T-cell (primary cell): ENCODE data around the gene MARF1. TPM values are rescaled to one million over a fixed set of nuclear protein-coding genes. Genes with fewer than 3 reads are reported as not detected.
"Not testable (repeated sequence)": the region's sequence is repeated elsewhere in the genome, so short reads cannot be mapped to it uniquely, and the experiment has no call there.

Experiments
- ATAC-seq, 4 experiments: fragments of 200-7000 bp in 3 of 4; fragments of 150-1000 bp in 1 of 4; cut with Tn5 transposase; replicated peaks in 1 of 4; 1 replicate in 3 of 4; 2 replicates in 1 of 4; pipeline ENCODE4 v1.10.0; 2021; ENCODE audit warnings: moderate library complexity in 3 of 4, mild to moderate bottlenecking in 2 of 4, moderate number of reproducible peaks in 1 of 4
- CTCF ChIA-PET, 2 donors: fragments of 300-600 bp; sonication (Branson Sonifier 250); formaldehyde crosslinking; loops; one replicate each; lab custom pipeline; 2022; ENCODE audit warnings: antibody characterized with exemption in 2 of 2; lab: Charles Lee
- POLR2A ChIA-PET, 2 donors: fragments of 300-600 bp; sonication (Branson Sonifier 250); formaldehyde crosslinking; loops; one replicate each; lab custom pipeline; 2022; ENCODE audit warnings: antibody characterized with exemption in 2 of 2; lab: Charles Lee
- DNase-seq, 35 experiments: peaks; one replicate each; pipeline versions ENCODE4 v3.0.0 to v3.0.0-alpha.2; 2013 to 2023
- H3K27ac ChIP-seq: one replicate; pipeline ENCODE4 v1.5.1; 2013; ENCODE audit warnings: low read length
- H3K27me3 ChIP-seq, 2 experiments: replicated peaks in 1 of 2; 1 replicate in 1 of 2; 2 replicates in 1 of 2; pipeline versions ENCODE4 v1.6.1 to v1.7.0; 2013; ENCODE audit warnings: low read length in 1 of 2, mixed read lengths in 1 of 2; ENCODE audit not compliant: control insufficient read depth in 2 of 2, insufficient read depth in 2 of 2; ENCODE audit errors: extremely low read depth in 1 of 2
- H3K36me3 ChIP-seq, 2 donors: 1 replicate in 1 of 2; 2 replicates in 1 of 2; pipeline versions ENCODE4 v1.6.1 to v1.7.0; 2013; ENCODE audit warnings: low read length in 1 of 2; ENCODE audit not compliant: control insufficient read depth in 2 of 2, insufficient read depth in 1 of 2; ENCODE audit errors: extremely low read depth in 1 of 2
- H3K4me1 ChIP-seq, 2 experiments: 1 replicate in 1 of 2; 2 replicates in 1 of 2; pipeline versions ENCODE4 v1.6.1 to v1.7.0; 2013; ENCODE audit warnings: low read length in 2 of 2, mixed read lengths in 1 of 2; ENCODE audit not compliant: insufficient read depth in 2 of 2, control insufficient read depth in 1 of 2; ENCODE audit errors: extremely low read depth in 1 of 2
- H3K4me3 ChIP-seq, 2 donors: 1 replicate in 1 of 2; 2 replicates in 1 of 2; pipeline versions ENCODE4 v1.5.1 to v1.7.0; 2013; ENCODE audit warnings: mild to moderate bottlenecking in 2 of 2, low read length in 1 of 2, moderate library complexity in 1 of 2; ENCODE audit not compliant: control insufficient read depth in 1 of 2; ENCODE audit errors: extremely low read depth in 1 of 2
- H3K9me3 ChIP-seq: 2 replicates; pipeline ENCODE4 v1.7.0; 2013
- H3K27ac Mint-ChIP-seq, 2 donors: one replicate each; pipeline ENCODE4 v1.8.0; 2020 to 2021; ENCODE audit warnings: mild to moderate bottlenecking in 2 of 2, mixed read lengths in 2 of 2
- H3K27me3 Mint-ChIP-seq, 2 donors: one replicate each; pipeline ENCODE4 v1.8.0; 2021 to 2022; ENCODE audit warnings: mixed read lengths in 2 of 2
- H3K36me3 Mint-ChIP-seq: one replicate; pipeline ENCODE4 v1.8.0; 2021; ENCODE audit warnings: mixed read lengths
- H3K4me1 Mint-ChIP-seq, 3 donors: one replicate each; pipeline ENCODE4 v1.8.0; 2020 to 2022; ENCODE audit warnings: mixed read lengths in 3 of 3, mild to moderate bottlenecking in 1 of 3
- H3K4me3 Mint-ChIP-seq, 3 donors: one replicate each; pipeline ENCODE4 v1.8.0; 2020 to 2022; ENCODE audit warnings: mild to moderate bottlenecking in 3 of 3, mixed read lengths in 3 of 3, moderate library complexity in 3 of 3
- H3K9me3 Mint-ChIP-seq, 3 donors: one replicate each; pipeline ENCODE4 v1.8.0; 2020 to 2022; ENCODE audit warnings: mixed read lengths in 3 of 3
- WGBS: methylation state at CpG from one replicate; pipeline ENCODE4 v1.1.5; 2013; ENCODE audit warnings: missing lambda C conversion rate; ENCODE audit not compliant: insufficient coverage; 5-methylcytosine and 5-hydroxymethylcytosine counted together
- total RNA-seq, 35 experiments: library from RNA in 6 of 35; stranded (reverse) in 6 of 35; fragments of 120-200 nt in 1 of 35; gene quantifications; one replicate each; pipeline versions ENCODE4 v1.2.1 to v1.2.4 and lab custom pipeline; 2013 to 2026

The MARF1 gene
- total RNA-seq, 5 donors from 2014 or later (not counting 1 experiment from before 2014, with no cell fraction given): 151 to 180 (median 177) TPM

- H3K27me3 ChIP-seq, H3K9me3 Mint-ChIP-seq, H3K27me3 Mint-ChIP-seq, DNase-seq, H3K4me3 ChIP-seq, H3K9me3 ChIP-seq: not testable (repeated sequence)
- ChIA-PET POLR2A (interaction anchor here (0.6 to 0.7 kb wide), 2 partner anchors 29 kb away, joined by 3 to 4 read pairs; partner anchors contain the start of gene MARF1 (in 1 of the 2)), CTCF (interaction anchor here (0.5 to 1.2 kb wide), 4 partner anchors 10 to 217 kb away, joined by 3 to 6 read pairs (median 4); partner anchors contain the start of gene MARF1 (in 1 of the 2))
- Histone ChIP-seq H3K36me3 (peaks cover 6 to 46% of the 10 kb centered on the region in 2 donors), H3K27ac (peak overlapping the region; percentile 96), H3K4me1 (peaks cover 7 to 42% of the 10 kb centered on the region in 2 experiments)
- ATAC-seq: peak; percentile 1 to 7 (median 4)
- 92% methylated on average over 8 of the region's 10 CpGs for WGBS
- Mint-ChIP-seq H3K27ac (peak overlapping the region; percentile 97 to 99), H3K4me1 (peaks cover 45 to 52% (median 52%) of the 10 kb centered on the region in 3 donors), H3K36me3 (peaks cover 35% of the 10 kb centered on the region), H3K4me3 (peak overlapping the region in 1 of 3 donors; percentile 62)
Observed at GRCh38 chr16:15672127-15672513, 29.2 kb upstream of the MARF1 start.

- Histone ChIP-seq H3K4me1 (peaks cover 7 to 42% of the 10 kb centered on the region in 2 experiments), H3K4me3 (no peak overlapping the region), H3K36me3 (peaks cover 7 to 51% of the 10 kb centered on the region in 2 donors), H3K27ac (peak overlapping the region; percentile 96), H3K9me3 (no peaks in the 10 kb centered on the region), H3K27me3 (no peaks in the 10 kb centered on the region)
- WGBS: 96% methylated on average over 5 of the region's 8 CpGs
- no peaks in the 10 kb centered on the region for H3K9me3 Mint-ChIP-seq
- DNase-seq: no peak
- peak overlapping the region in 1 of 3 donors; percentile 62 for H3K4me3 Mint-ChIP-seq
- H3K36me3 Mint-ChIP-seq: peaks cover 37% of the 10 kb centered on the region
- H3K27ac Mint-ChIP-seq: peak overlapping the region; percentile 97 to 99
- ATAC-seq: no peak
- H3K4me1 Mint-ChIP-seq: peaks cover 43 to 49% (median 48%) of the 10 kb centered on the region in 3 donors
- H3K27me3 Mint-ChIP-seq: no peaks in the 10 kb centered on the region
- ChIA-PET CTCF (interaction anchor here (0.5 to 0.8 kb wide), 3 partner anchors 12 to 218 kb away, joined by 3 to 5 read pairs (median 5); partner anchors contain the start of gene MARF1 (in 1 of the 2)), POLR2A (interaction anchor here (0.6 to 0.7 kb wide), 4 partner anchors 27 to 1103 kb away, joined by 3 to 5 read pairs (median 4); partner anchors contain the start of gene MARF1 (in 1 of the 2))
Observed at GRCh38 chr16:15671530-15672117, 28.7 kb upstream of the MARF1 start.

- POLR2A ChIA-PET: interaction anchor here (0.6 to 0.7 kb wide), 2 partner anchors 17 to 696 kb away, joined by 3 to 4 read pairs; no protein-coding TSS in a partner anchor
- 98% methylated on average over 14 of the region's 18 CpGs for WGBS
- H3K4me1 Mint-ChIP-seq: peaks cover 16 to 25% (median 17%) of the 10 kb centered on the region in 3 donors
- H3K4me1 ChIP-seq: peaks cover 0 to 17% of the 10 kb centered on the region in 2 experiments
- no peaks in the 10 kb centered on the region for H3K9me3 Mint-ChIP-seq
- no peak for ATAC-seq
- CTCF ChIA-PET: interaction anchor here in 1 of 2 donors (0.6 kb wide), 1 partner anchor 45 kb away, joined by 3 read pairs; no protein-coding TSS in a partner anchor
- H3K4me3 ChIP-seq: no peak overlapping the region
- H3K27ac ChIP-seq: no peak overlapping the region
- no peak overlapping the region for H3K27ac Mint-ChIP-seq
- H3K4me3 Mint-ChIP-seq: no peak overlapping the region
- H3K36me3 ChIP-seq: peaks cover 12 to 72% of the 10 kb centered on the region in 2 donors
- no peaks in the 10 kb centered on the region for H3K27me3 ChIP-seq
- H3K36me3 Mint-ChIP-seq: peaks cover 27% of the 10 kb centered on the region
- no peaks in the 10 kb centered on the region for H3K27me3 Mint-ChIP-seq
- no peak for DNase-seq
- no peaks in the 10 kb centered on the region for H3K9me3 ChIP-seq
Observed at GRCh38 chr16:15667091-15667742, 24.3 kb upstream of the MARF1 start.

GRCh38 chr16:15665107-15665506 is 22.2 kb upstream of the MARF1 start:
- POLR2A ChIA-PET: interaction anchor here in 1 of 2 donors (0.6 kb wide), 1 partner anchor 22 kb away, joined by 3 read pairs; no protein-coding TSS in a partner anchor
- Mint-ChIP-seq H3K9me3 (no peaks in the 10 kb centered on the region), H3K27ac (no peak overlapping the region), H3K27me3 (no peaks in the 10 kb centered on the region), H3K4me1 (peaks cover 18 to 30% (median 24%) of the 10 kb centered on the region in 3 donors), H3K36me3 (peaks cover 27% of the 10 kb centered on the region), H3K4me3 (no peak overlapping the region)
- no peak for ATAC-seq
- Histone ChIP-seq H3K27ac (no peak overlapping the region), H3K4me3 (no peak overlapping the region), H3K9me3 (no peaks in the 10 kb centered on the region), H3K36me3 (peaks cover 12 to 65% of the 10 kb centered on the region in 2 donors), H3K27me3 (no peaks in the 10 kb centered on the region), H3K4me1 (peaks cover 5 to 15% of the 10 kb centered on the region in 2 experiments)
- no peak for DNase-seq
- CTCF ChIA-PET: interaction anchor here in 1 of 2 donors (0.7 kb wide), 1 partner anchor 43 kb away, joined by 6 read pairs; no protein-coding TSS in a partner anchor

GRCh38 chr16:15660203-15660601 is 17.2 kb upstream of the MARF1 start:
- ChIA-PET CTCF (no interaction called here), POLR2A (interaction anchor here in 1 of 2 donors (0.9 kb wide), 1 partner anchor 17 kb away, joined by 4 read pairs; the partner anchor contains the start of gene MARF1)
- H3K27ac ChIP-seq: peak overlapping the region; percentile 52
- Mint-ChIP-seq H3K36me3 (peaks cover 26% of the 10 kb centered on the region), H3K4me1 (peaks cover 51 to 64% (median 61%) of the 10 kb centered on the region in 3 donors), H3K9me3 (no peaks in the 10 kb centered on the region), H3K27ac (peak overlapping the region; percentile 84 to 86), H3K4me3 (peak overlapping the region in 2 of 3 donors; percentile 2 to 35), H3K27me3 (no peaks in the 10 kb centered on the region)
- no peaks in the 10 kb centered on the region for H3K9me3 ChIP-seq
- ATAC-seq (no peak), DNase-seq (no peak)
- 96% methylated on average over 4 of the region's 5 CpGs for WGBS
- H3K4me3 ChIP-seq: no peak overlapping the region
- H3K4me1 ChIP-seq: peaks cover 6 to 42% of the 10 kb centered on the region in 2 experiments
- H3K27me3 ChIP-seq: no peaks in the 10 kb centered on the region
- peaks cover 4 to 27% of the 10 kb centered on the region in 2 donors for H3K36me3 ChIP-seq

- H3K36me3 Mint-ChIP-seq: peaks cover 26% of the 10 kb centered on the region
- no peak overlapping the region for H3K4me3 ChIP-seq
- H3K27ac Mint-ChIP-seq: peak overlapping the region; percentile 84 to 86
- H3K4me1 Mint-ChIP-seq: peaks cover 59 to 71% (median 62%) of the 10 kb centered on the region in 3 donors
- no peaks in the 10 kb centered on the region for H3K9me3 Mint-ChIP-seq
- H3K9me3 ChIP-seq: no peaks in the 10 kb centered on the region
- ChIA-PET CTCF (interaction anchor here (0.6 to 1.0 kb wide), 3 partner anchors 15 to 117 kb away, joined by 3 to 7 read pairs (median 6); no protein-coding TSS in a partner anchor), POLR2A (interaction anchor here in 1 of 2 donors (0.6 kb wide), 1 partner anchor 28 kb away, joined by 3 read pairs; no protein-coding TSS in a partner anchor)
- ATAC-seq: no peak
- 92% methylated on average over 4 of the region's 5 CpGs for WGBS
- no peak for DNase-seq
- no peaks in the 10 kb centered on the region for H3K27me3 ChIP-seq
- H3K4me1 ChIP-seq: peaks cover 6 to 50% of the 10 kb centered on the region in 2 experiments
- no peaks in the 10 kb centered on the region for H3K27me3 Mint-ChIP-seq
- peak overlapping the region; percentile 25 to 56 (median 28) for H3K4me3 Mint-ChIP-seq
- H3K36me3 ChIP-seq: peaks cover 0 to 25% of the 10 kb centered on the region in 2 donors
- H3K27ac ChIP-seq: peak overlapping the region; percentile 60
Observed at GRCh38 chr16:15658556-15658955, 15.6 kb upstream of the MARF1 start.
